Measurements from ENCODE around the gene MPP4. TPM values are rescaled to one million over a fixed set of nuclear protein-coding genes. Genes with fewer than 3 reads are reported as not detected.
A peak's percentile ranks its signal among the peaks of the same experiment; 100 is the strongest.

Gene MPP4
- total RNA-seq, 1 donor from 2014 or later = 0.20 TPM

DNA sequence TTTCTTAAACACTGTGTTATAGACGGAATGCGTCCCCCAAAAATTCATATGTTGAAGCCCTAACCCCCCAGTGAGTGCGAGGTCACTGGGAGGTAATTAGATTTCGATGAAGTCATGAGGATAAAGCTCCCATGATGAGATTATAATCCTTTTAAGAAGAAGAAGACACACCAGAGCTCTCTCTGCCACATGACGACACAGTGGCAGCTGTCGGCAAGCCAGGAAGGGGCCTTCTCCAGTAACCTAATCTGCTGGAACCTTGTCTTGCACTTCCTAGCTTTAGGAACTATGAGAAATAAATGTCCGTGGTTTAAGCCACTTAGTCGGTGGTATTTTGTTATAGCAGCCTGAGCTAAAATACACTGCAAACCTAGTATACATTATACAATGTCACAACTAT lies 67.4 kb downstream of the MPP4 start:
- no peak for DNase-seq (ENCODE audit: low read depth in 2 of 2)

GRCh38 chr2:201630577-201630976 lies 67.9 kb downstream of the MPP4 start:
- no peak for DNase-seq (ENCODE audit: low read depth in 2 of 2)

GRCh38 chr2:201628545-201628944 lies 69.9 kb downstream of the MPP4 start:
- DNase-seq (ENCODE audit: low read depth in 2 of 2) = peak in 1 of 2 donors; percentile 3

GRCh38 chr2:201622306-201622970 lies 76.0 kb downstream of the MPP4 start:
- DNase-seq (ENCODE audit: low read depth in 2 of 2) = peak in 1 of 2 donors; percentile 71

DNA sequence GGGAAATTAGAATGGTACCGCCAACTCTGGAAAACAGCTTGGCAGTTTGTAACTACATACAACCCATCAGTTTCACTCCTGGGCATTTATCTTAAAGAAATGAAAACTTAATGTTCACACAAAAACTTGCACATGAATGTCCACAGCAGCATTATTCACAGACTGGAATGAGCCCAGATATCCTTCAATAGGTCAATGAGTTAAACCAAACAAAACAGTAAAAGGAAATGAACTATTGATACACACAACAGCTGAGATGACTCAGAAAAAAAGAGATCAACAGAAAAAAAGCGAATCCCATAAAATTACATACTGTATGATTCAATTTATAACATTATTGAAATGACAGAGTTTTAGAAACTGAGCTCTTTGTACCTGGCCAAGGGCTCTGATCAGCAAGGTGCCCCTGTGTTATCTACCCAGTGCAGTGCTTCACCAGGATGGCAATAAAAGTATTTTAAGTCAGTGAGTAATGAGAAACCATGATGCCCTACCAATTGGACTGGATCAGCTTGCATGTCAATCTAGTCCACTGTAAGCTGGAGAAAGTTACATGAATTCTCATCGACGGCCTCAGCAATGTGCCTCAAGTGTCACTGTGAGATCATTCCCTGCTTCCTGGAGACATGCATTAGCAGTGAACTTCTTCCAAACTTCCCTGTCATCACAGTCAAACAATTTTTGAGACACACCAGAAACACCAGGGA lies 77.0 kb downstream of the MPP4 start:
- DNase-seq (ENCODE audit: low read depth in 2 of 2) = peak; percentile 67 to 82

- peak; percentile 55 to 82 for DNase-seq (ENCODE audit: low read depth in 2 of 2)
These were observed 79.4 kb downstream of the MPP4 start for GRCh38 chr2:201618744-201619662.

DNA sequence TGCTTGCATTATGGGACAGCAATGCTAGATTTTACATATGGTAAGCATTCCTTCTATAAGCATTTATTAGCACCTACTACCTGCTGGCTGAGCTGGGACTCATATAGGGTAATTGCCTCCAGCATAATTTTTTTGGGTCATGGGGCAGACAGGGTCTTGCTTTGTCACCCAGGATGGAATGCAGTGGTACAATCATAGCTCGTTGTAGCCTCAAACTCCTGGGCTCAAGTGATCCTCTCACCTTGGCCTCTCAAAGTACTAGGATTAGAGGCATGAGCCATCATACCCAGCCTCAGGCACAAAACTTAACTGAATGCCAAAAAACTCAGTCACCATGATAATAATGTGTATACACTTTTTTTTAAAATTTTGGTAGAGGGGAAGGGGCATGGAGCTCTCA lies 90.4 kb downstream of the MPP4 start:
- DNase-seq (ENCODE audit: low read depth in 2 of 2) = no peak

DNA sequence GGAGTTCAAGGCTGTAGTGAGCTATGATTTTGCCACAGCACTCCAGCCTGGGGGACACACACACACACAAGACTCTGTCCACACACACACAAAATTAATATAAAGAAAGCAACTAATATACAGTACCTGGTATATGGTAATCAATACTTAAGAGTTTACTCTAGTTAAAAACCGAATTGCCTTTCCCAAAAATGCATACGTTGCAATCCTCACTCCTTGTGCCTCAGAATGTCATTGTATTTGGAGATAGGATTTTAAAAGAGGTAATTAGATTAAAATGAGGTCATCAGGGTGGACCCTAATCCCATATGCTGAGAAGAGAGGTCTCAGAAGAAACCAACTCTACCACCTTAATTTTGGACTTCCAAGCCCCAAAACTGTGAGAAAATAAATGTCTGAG lies 90.9 kb downstream of the MPP4 start:
- DNase-seq (ENCODE audit: low read depth in 2 of 2) = no peak

GRCh38 chr2:201600906-201601305 lies 97.5 kb downstream of the MPP4 start:
- DNase-seq (ENCODE audit: low read depth in 2 of 2) = no peak

DNA sequence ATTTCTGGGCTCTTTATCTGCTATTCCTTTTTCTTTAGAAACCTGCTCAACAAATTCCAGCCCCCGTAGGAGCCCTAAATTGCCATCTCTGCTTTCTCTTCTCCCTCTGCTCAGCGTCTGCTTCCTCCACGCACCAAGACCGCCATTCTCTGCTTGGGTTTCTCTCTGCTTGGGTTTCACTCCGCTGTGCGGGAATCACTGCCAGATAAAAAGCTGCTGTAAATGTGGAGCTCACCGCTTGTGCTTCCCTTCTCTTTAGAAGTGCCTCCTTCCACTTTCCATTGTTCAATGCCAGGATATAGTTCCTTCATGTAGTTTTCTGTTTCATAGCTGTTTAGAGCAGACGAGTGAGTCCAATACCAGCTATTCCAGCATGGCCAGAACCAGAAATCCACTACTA lies 101.0 kb downstream of the MPP4 start:
- no peak for DNase-seq (ENCODE audit: low read depth in 2 of 2)

Other genes with a start within 250 kb of the MPP4 start
- 26.6 and 26.8 TPM in 2 replicates for gene TRAK2, start 247.2 kb downstream of the MPP4 start, total RNA-seq
- 12.9 and 20.9 TPM in 2 replicates for gene STRADB, start 246.9 kb downstream of the MPP4 start, total RNA-seq
- 11.9 and 13.9 TPM in 2 replicates for gene TMEM237, start 55.1 kb downstream of the MPP4 start, total RNA-seq
- 18.3 and 18.7 TPM in 2 replicates for gene ALS2, start 82.3 kb upstream of the MPP4 start, total RNA-seq
- gene CDK15, start 107.9 kb upstream of the MPP4 start, total RNA-seq = not detected in 2 replicates